Osteoblast (primary cell): ENCODE results near the gene CFAP157. TPM values are rescaled to one million over a fixed set of nuclear protein-coding genes. Genes with fewer than 3 reads are reported as not detected.

Source experiments
- DNase-seq: peaks from one replicate; pipeline ENCODE4 v3.0.0; 2011; ENCODE audit warnings: low spot score, mixed read lengths; ENCODE audit not compliant: insufficient read length; ENCODE audit errors: missing footprints
- H2AFZ ChIP-seq: 2 replicates; pipeline ENCODE4 v1.6.0; 2011; ENCODE audit warnings: mild to moderate bottlenecking, low read length
- H3K27ac ChIP-seq: 2 replicates; pipeline ENCODE4 v1.5.1; 2011; ENCODE audit warnings: mild to moderate bottlenecking, low read depth, low read length, moderate library complexity
- H3K27me3 ChIP-seq: 2 replicates; pipeline ENCODE4 v1.6.0; 2012; ENCODE audit warnings: mild to moderate bottlenecking, control low read depth, inconsistent platforms, low read length, moderate library complexity; ENCODE audit not compliant: insufficient read depth
- H3K36me3 ChIP-seq: 2 replicates; pipeline ENCODE4 v1.5.1; 2011; ENCODE audit warnings: mild to moderate bottlenecking, low read length, control low read depth, moderate library complexity; ENCODE audit not compliant: insufficient read depth
- H3K4me1 ChIP-seq: 2 replicates; pipeline ENCODE4 v1.5.1; 2011; ENCODE audit warnings: mild to moderate bottlenecking, low read length, control low read depth, moderate library complexity; ENCODE audit not compliant: insufficient read depth
- H3K4me2 ChIP-seq: 2 replicates; pipeline ENCODE4 v1.6.0; 2011; ENCODE audit warnings: mild to moderate bottlenecking, low read length; ENCODE audit not compliant: insufficient read depth
- H3K4me3 ChIP-seq: fragments of 200-600 bp; sonication (generic); 3 replicates; pipeline ENCODE4 v1.5.1; 2012; ENCODE audit warnings: mild to moderate bottlenecking, low read length, inconsistent platforms; ENCODE audit not compliant: insufficient read depth
- H3K79me2 ChIP-seq: 2 replicates; pipeline ENCODE4 v1.6.0; 2012; ENCODE audit warnings: mild to moderate bottlenecking, low read length, control low read depth, inconsistent platforms; ENCODE audit not compliant: insufficient read depth
- H3K9me3 ChIP-seq: 2 replicates; pipeline ENCODE4 v1.5.1; 2011; ENCODE audit warnings: low read depth, low read length, control low read depth
- H4K20me1 ChIP-seq: 2 replicates; pipeline ENCODE4 v1.6.0; 2012; ENCODE audit warnings: mild to moderate bottlenecking, low read length, control low read depth; ENCODE audit not compliant: insufficient read depth
- CTCF ChIP-seq: IDR thresholded peaks from 2 replicates; pipeline ENCODE4 v1.5.1; 2011; ENCODE audit warnings: mild to moderate bottlenecking, low read depth, low read length, moderate library complexity; ENCODE audit errors: extremely low read depth
- total RNA-seq: library from RNA; depleted of rRNA; stranded (reverse); fragments of >200 nt; gene quantifications from 2 replicates; pipeline ENCODE4 v1.2.3, GENCODE V29; 2012

Gene CFAP157
- total RNA-seq, 1 donor: not detected

GRCh38 chr9:127680846-127681245 is 25.9 kb upstream of the CFAP157 start:
- Histone ChIP-seq H3K9me3 (no peaks in the 10 kb centered on the region), H3K4me3 (no peak overlapping the region)
- no peak for TF ChIP-seq CTCF

DNA sequence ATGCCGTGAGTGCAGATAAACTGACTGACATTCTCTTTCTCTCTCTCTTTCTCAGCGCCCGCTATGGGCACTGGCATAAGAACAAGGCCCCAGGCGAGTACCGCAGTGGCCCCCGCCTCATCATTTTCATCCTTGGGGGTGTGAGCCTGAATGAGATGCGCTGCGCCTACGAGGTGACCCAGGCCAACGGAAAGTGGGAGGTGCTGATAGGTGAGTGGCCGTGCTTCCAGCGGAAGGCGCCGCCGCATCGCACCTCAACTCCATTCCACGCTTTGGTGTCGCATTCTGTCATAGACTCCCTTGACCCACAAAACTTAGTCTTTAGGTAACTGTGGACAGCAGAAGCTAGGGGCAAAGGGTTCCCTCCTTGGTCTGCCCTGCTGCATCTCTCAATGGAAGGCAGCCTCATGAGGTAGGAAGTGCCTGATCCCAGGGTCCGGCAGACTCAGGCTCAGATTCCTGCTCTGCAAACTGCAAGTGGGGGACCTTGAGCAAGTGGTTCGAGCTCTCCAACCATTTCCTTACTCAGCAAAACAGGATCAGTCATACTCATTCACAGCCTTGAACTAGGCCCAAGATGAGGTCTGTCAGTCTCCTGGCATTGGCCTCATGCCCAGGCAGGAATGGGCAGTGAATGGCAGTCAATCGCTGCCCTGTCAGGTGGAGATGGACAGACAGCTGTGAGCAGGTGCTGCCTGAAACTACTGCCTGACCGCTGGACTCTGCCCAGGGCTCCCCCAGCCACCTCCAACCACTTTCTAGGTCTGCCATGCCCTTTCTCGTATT is 24.2 kb upstream of the CFAP157 start:
- no peaks in the 10 kb centered on the region for H3K9me3 ChIP-seq
- peaks cover 19% of the 10 kb centered on the region for H3K4me1 ChIP-seq
- no peaks in the 10 kb centered on the region for H4K20me1 ChIP-seq
- H3K4me2 ChIP-seq: no peak overlapping the region
- DNase-seq: peak; percentile 13
- H3K27me3 ChIP-seq: no peaks in the 10 kb centered on the region
- H2AFZ ChIP-seq: no peak overlapping the region
- peaks cover 43% of the 10 kb centered on the region for H3K36me3 ChIP-seq
- no peaks in the 10 kb centered on the region for H3K79me2 ChIP-seq
- TF ChIP-seq CTCF: no peak
- H3K4me3 ChIP-seq: no peak overlapping the region
- H3K27ac ChIP-seq: peak overlapping the region; percentile 87

More at GRCh38 chr9:127680846-127681245, 25.9 kb upstream of the CFAP157 start:
- H3K36me3 ChIP-seq: peaks cover 43% of the 10 kb centered on the region
- no peaks in the 10 kb centered on the region for H3K27me3 ChIP-seq
- peaks cover 19% of the 10 kb centered on the region for H3K4me1 ChIP-seq
- H3K27ac ChIP-seq: no peak overlapping the region
- DNase-seq: peak; percentile 13
- H2AFZ ChIP-seq: no peak overlapping the region
- H4K20me1 ChIP-seq: no peaks in the 10 kb centered on the region
- no peak overlapping the region for H3K4me2 ChIP-seq
- no peaks in the 10 kb centered on the region for H3K79me2 ChIP-seq

GRCh38 chr9:127683723-127684122 is 23.1 kb upstream of the CFAP157 start:
- H4K20me1 ChIP-seq: no peaks in the 10 kb centered on the region
- H3K36me3 ChIP-seq: peaks cover 39% of the 10 kb centered on the region
- peaks cover 19% of the 10 kb centered on the region for H3K4me1 ChIP-seq
- H3K4me2 ChIP-seq: no peak overlapping the region
- peak; percentile 92 for DNase-seq
- no peaks in the 10 kb centered on the region for H3K79me2 ChIP-seq
- H3K9me3 ChIP-seq: no peaks in the 10 kb centered on the region
- TF ChIP-seq CTCF: no peak
- H2AFZ ChIP-seq: no peak overlapping the region
- H3K4me3 ChIP-seq: no peak overlapping the region
- H3K27me3 ChIP-seq: no peaks in the 10 kb centered on the region
- H3K27ac ChIP-seq: peak overlapping the region; percentile 87

GRCh38 chr9:127684576-127684975 is 22.2 kb upstream of the CFAP157 start:
- no peaks in the 10 kb centered on the region for H3K79me2 ChIP-seq
- H4K20me1 ChIP-seq: no peaks in the 10 kb centered on the region
- H3K27ac ChIP-seq: peak overlapping the region; percentile 87
- H2AFZ ChIP-seq: no peak overlapping the region
- peaks cover 19% of the 10 kb centered on the region for H3K4me1 ChIP-seq
- peak; percentile 96 for DNase-seq
- peaks cover 36% of the 10 kb centered on the region for H3K36me3 ChIP-seq
- TF ChIP-seq CTCF: no peak
- no peak overlapping the region for H3K4me3 ChIP-seq
- no peaks in the 10 kb centered on the region for H3K27me3 ChIP-seq
- no peaks in the 10 kb centered on the region for H3K9me3 ChIP-seq
- peak overlapping the region; percentile 69 for H3K4me2 ChIP-seq
